Erythroblast (primary cell): Measurements from ENCODE around the gene TYMS.

ENCODE experiments used
- GATA1 ChIP-seq: IDR thresholded peaks from 2 replicates; pipeline ENCODE4 v1.6.1; 2011; ENCODE audit warnings: low read depth, mild to moderate bottlenecking, control low read depth, low read length, moderate library complexity
- POLR2A ChIP-seq: IDR thresholded peaks from 2 replicates; pipeline ENCODE4 v1.6.1; 2011; ENCODE audit warnings: mild to moderate bottlenecking, low read length

- no peak for TF ChIP-seq POLR2A
- no peak for TF ChIP-seq GATA1
These were observed 35.4 kb downstream of the TYMS start for GRCh38 chr18:692824-693223.
